CD14-positive monocyte (primary cell): ENCODE results near the gene FAF1. TPM values are rescaled to one million over a fixed set of nuclear protein-coding genes. Genes with fewer than 3 reads are reported as not detected.

Source experiments
- DNase-seq, 3 donors: peaks; one replicate each; pipeline ENCODE4 v3.0.0-alpha.2; 2011 to 2022
- H2AFZ ChIP-seq: 2 replicates; pipeline ENCODE4 v1.6.0; 2012; ENCODE audit warnings: mild to moderate bottlenecking, low read depth, low read length, inconsistent platforms; ENCODE audit not compliant: insufficient read depth, poor library complexity, severe bottlenecking
- H3K27ac ChIP-seq, 2 donors: 1 replicate in 1 of 2; 2 replicates in 1 of 2; pipeline ENCODE4 v1.5.1; 2012 to 2013; ENCODE audit warnings: low read length in 2 of 2, control low read depth in 1 of 2, inconsistent platforms in 1 of 2, low read depth in 1 of 2, mild to moderate bottlenecking in 1 of 2
- H3K27me3 ChIP-seq, 2 donors: one replicate each; pipeline versions ENCODE4 v1.6.0 to v1.6.1; 2011 to 2013; ENCODE audit warnings: low read length in 2 of 2; ENCODE audit not compliant: control insufficient read depth in 2 of 2, insufficient read depth in 2 of 2
- H3K36me3 ChIP-seq, 2 donors: replicated peaks in 1 of 2; 1 replicate in 1 of 2; 2 replicates in 1 of 2; pipeline versions ENCODE4 v1.5.1 to v1.6.1; 2012 to 2013; ENCODE audit warnings: low read length in 2 of 2, control low read depth in 1 of 2, inconsistent platforms in 1 of 2, mild to moderate bottlenecking in 1 of 2; ENCODE audit not compliant: insufficient read depth in 2 of 2, control insufficient read depth in 1 of 2
- H3K4me1 ChIP-seq, 2 donors: 1 replicate in 1 of 2; 2 replicates in 1 of 2; pipeline versions ENCODE4 v1.5.1 to v1.6.1; 2012 to 2013; ENCODE audit warnings: low read length in 2 of 2, control low read depth in 1 of 2, inconsistent platforms in 1 of 2, mild to moderate bottlenecking in 1 of 2, moderate library complexity in 1 of 2; ENCODE audit not compliant: insufficient read depth in 2 of 2, control insufficient read depth in 1 of 2
- H3K4me2 ChIP-seq: replicated peaks from 2 replicates; pipeline ENCODE3; 2012; ENCODE audit warnings: low read length, moderate library complexity, mild to moderate bottlenecking; ENCODE audit not compliant: poor library complexity, severe bottlenecking; ENCODE audit errors: extremely low read depth
- H3K4me3 ChIP-seq, 3 experiments: fragments of 200-600 bp in 1 of 3; sonication (generic) in 1 of 3; replicated peaks in 1 of 3; 1 replicate in 2 of 3; 2 replicates in 1 of 3; pipeline ENCODE4 v1.5.1; 2011 to 2013; ENCODE audit warnings: low read length in 3 of 3, mild to moderate bottlenecking in 3 of 3, control low read depth in 2 of 3, low read depth in 2 of 3, inconsistent platforms in 1 of 3, moderate library complexity in 1 of 3
- H3K79me2 ChIP-seq: 2 replicates; pipeline ENCODE4 v1.6.0; 2012; ENCODE audit warnings: mild to moderate bottlenecking, control low read depth, inconsistent platforms, low read length, moderate library complexity; ENCODE audit not compliant: insufficient read depth
- H3K9ac ChIP-seq: 2 replicates; pipeline ENCODE4 v1.6.0; 2017; ENCODE audit warnings: low read length, mild to moderate bottlenecking; ENCODE audit not compliant: insufficient read depth, poor library complexity, severe bottlenecking
- H3K9me3 ChIP-seq, 2 donors: replicated peaks in 1 of 2; 1 replicate in 1 of 2; 2 replicates in 1 of 2; pipeline versions ENCODE4 v1.5.1 to v1.6.1; 2012 to 2013; ENCODE audit warnings: low read length in 2 of 2, control low read depth in 1 of 2; ENCODE audit not compliant: control insufficient read depth in 1 of 2, insufficient read depth in 1 of 2
- H4K20me1 ChIP-seq: 2 replicates; pipeline ENCODE4 v1.6.0; 2012; ENCODE audit warnings: mild to moderate bottlenecking, low read length, control low read depth, moderate library complexity; ENCODE audit not compliant: insufficient read depth
- H3K27ac Mint-ChIP-seq, 7 donors: one replicate each; pipeline ENCODE4 v1.8.0; 2020; ENCODE audit warnings: mild to moderate bottlenecking in 7 of 7, mixed read lengths in 7 of 7, moderate library complexity in 6 of 7, inconsistent platforms in 2 of 7
- H3K27me3 Mint-ChIP-seq, 3 donors: one replicate each; pipeline ENCODE4 v1.8.0; 2021 to 2022; ENCODE audit warnings: low read depth in 3 of 3, mild to moderate bottlenecking in 3 of 3, mixed read lengths in 3 of 3, moderate library complexity in 3 of 3, inconsistent platforms in 1 of 3
- H3K36me3 Mint-ChIP-seq, 2 donors: one replicate each; pipeline ENCODE4 v1.8.0; 2020; ENCODE audit warnings: mixed read lengths in 2 of 2, inconsistent platforms in 1 of 2, mild to moderate bottlenecking in 1 of 2
- H3K4me1 Mint-ChIP-seq: one replicate; pipeline ENCODE4 v1.8.0; 2020; ENCODE audit warnings: mild to moderate bottlenecking, mixed read lengths
- H3K4me3 Mint-ChIP-seq, 2 donors: one replicate each; pipeline ENCODE4 v1.8.0; 2020; ENCODE audit warnings: mild to moderate bottlenecking in 2 of 2, mixed read lengths in 2 of 2, moderate library complexity in 1 of 2
- H3K9me3 Mint-ChIP-seq, 7 donors: one replicate each; pipeline ENCODE4 v1.8.0; 2020 to 2022; ENCODE audit warnings: mixed read lengths in 7 of 7, mild to moderate bottlenecking in 6 of 7, moderate library complexity in 6 of 7, inconsistent platforms in 2 of 7
- WGBS: methylation state at CpG from one replicate; pipeline ENCODE4 v1.1.5; 2013; ENCODE audit warnings: missing lambda C conversion rate; ENCODE audit not compliant: insufficient coverage; 5-methylcytosine and 5-hydroxymethylcytosine counted together
- intact Hi-C, 2 donors: fragments of 100-400 bp; cut with micrococcal nuclease; formaldehyde crosslinking; loops; one replicate each; pipeline versions ENCODE4 v1.15.0 to v1.15.1; 2023
- polyA plus RNA-seq, 3 donors: library from polyadenylated mRNA; depleted of rRNA in 1 of 3; unstranded in 2 of 3; stranded (reverse) in 1 of 3; fragments of 300-500 nt in 2 of 3; fragments of >200 nt in 1 of 3; fragmentation: Illumina TruSeq in 2 of 3; gene quantifications; 1 replicate in 2 of 3; 2 replicates in 1 of 3; pipeline ENCODE4 v1.2.3, GENCODE V29; 2012 to 2021
- TF ChIP-seq, protein P1 (sequence below): fragments of 200-600 bp; IDR thresholded peaks from one replicate; pipeline ENCODE4 v1.8.0; 2022; ENCODE audit warnings: antibody characterized with exemption, mild to moderate bottlenecking

The FAF1 gene
- polyA plus RNA-seq, 3 donors: 11.4 to 29.6 (median 16.9) TPM

DNA sequence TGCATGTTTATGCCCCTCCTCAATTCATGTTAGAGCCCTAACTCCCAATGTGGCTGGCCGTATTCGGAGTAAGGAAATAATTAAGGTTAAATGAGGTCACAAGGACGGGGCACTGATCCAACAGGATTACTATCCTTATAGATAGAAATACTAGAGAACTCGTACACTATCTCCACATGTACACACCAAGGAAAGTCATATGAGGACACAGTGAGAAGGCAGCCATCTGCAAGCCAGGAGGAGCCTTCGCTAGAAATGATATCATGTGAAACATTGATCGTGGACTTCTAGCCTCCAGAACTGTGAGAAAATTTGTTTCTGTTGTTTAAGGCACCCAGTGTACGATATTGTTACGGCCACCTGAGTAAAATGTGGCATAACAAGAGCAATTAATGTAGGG is 79.7 kb downstream of the FAF1 start:
- Histone ChIP-seq H3K9ac (no peak overlapping the region), H4K20me1 (peaks cover 6% of the 10 kb centered on the region), H3K4me3 (no peak overlapping the region), H3K9me3 (no peaks in the 10 kb centered on the region), H3K4me2 (no peak overlapping the region), H3K27ac (no peak overlapping the region), H3K79me2 (peaks cover 36% of the 10 kb centered on the region), H3K27me3 (no peaks in the 10 kb centered on the region), H2AFZ (no peak overlapping the region), H3K4me1 (peaks cover 0 to 4% of the 10 kb centered on the region in 2 donors), H3K36me3 (no peaks in the 10 kb centered on the region)
- Mint-ChIP-seq H3K27me3 (no peaks in the 10 kb centered on the region), H3K4me1 (peaks cover 15% of the 10 kb centered on the region), H3K9me3 (peaks cover 0 to 4% (median 0%) of the 10 kb centered on the region in 7 donors), H3K4me3 (no peak overlapping the region), H3K36me3 (peaks cover 0 to 2% of the 10 kb centered on the region in 2 donors), H3K27ac (no peak overlapping the region)
- no peak for DNase-seq
- intact Hi-C loops: no loop called here
- TF ChIP-seq, protein P1, sequence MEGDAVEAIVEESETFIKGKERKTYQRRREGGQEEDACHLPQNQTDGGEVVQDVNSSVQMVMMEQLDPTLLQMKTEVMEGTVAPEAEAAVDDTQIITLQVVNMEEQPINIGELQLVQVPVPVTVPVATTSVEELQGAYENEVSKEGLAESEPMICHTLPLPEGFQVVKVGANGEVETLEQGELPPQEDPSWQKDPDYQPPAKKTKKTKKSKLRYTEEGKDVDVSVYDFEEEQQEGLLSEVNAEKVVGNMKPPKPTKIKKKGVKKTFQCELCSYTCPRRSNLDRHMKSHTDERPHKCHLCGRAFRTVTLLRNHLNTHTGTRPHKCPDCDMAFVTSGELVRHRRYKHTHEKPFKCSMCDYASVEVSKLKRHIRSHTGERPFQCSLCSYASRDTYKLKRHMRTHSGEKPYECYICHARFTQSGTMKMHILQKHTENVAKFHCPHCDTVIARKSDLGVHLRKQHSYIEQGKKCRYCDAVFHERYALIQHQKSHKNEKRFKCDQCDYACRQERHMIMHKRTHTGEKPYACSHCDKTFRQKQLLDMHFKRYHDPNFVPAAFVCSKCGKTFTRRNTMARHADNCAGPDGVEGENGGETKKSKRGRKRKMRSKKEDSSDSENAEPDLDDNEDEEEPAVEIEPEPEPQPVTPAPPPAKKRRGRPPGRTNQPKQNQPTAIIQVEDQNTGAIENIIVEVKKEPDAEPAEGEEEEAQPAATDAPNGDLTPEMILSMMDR: no peak
- WGBS: 100% methylated on average over 1 of the region's 8 CpGs

DNA sequence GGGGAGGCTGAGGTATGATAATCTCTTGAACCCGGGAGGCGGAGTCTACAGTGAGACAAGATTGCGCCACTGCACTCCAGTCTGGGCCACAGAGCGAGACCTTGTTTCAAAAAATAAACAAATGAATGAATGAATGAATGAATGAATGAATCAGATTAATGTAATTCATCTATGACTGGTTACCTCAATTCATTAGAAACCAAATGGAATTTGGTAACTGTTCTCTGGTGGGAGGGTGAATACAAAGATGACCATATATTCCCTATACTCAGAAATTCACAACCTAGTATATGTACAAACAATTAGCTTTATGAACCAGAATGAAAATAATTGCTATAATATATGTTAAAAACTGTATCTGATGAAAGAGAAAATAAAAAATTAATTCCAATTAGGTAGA is 80.9 kb downstream of the FAF1 start:
- H3K4me3 Mint-ChIP-seq: no peak overlapping the region
- Histone ChIP-seq H3K79me2 (peaks cover 36% of the 10 kb centered on the region), H2AFZ (no peak overlapping the region), H3K9ac (no peak overlapping the region), H3K4me3 (no peak overlapping the region), H3K36me3 (no peaks in the 10 kb centered on the region), H3K27me3 (no peaks in the 10 kb centered on the region), H3K4me1 (peaks cover 0 to 4% of the 10 kb centered on the region in 2 donors), H3K27ac (no peak overlapping the region), H3K4me2 (no peak overlapping the region), H4K20me1 (peaks cover 6% of the 10 kb centered on the region), H3K9me3 (no peaks in the 10 kb centered on the region)
- no peaks in the 10 kb centered on the region for H3K27me3 Mint-ChIP-seq
- peaks cover 0 to 4% (median 0%) of the 10 kb centered on the region in 7 donors for H3K9me3 Mint-ChIP-seq
- intact Hi-C loops: no loop called here
- 100% methylated on average over 3 of the region's 4 CpGs for WGBS
- TF ChIP-seq, protein P1: no peak
- H3K4me1 Mint-ChIP-seq: peaks cover 15% of the 10 kb centered on the region
- peaks cover 0 to 2% of the 10 kb centered on the region in 2 donors for H3K36me3 Mint-ChIP-seq
- no peak for DNase-seq
- no peak overlapping the region for H3K27ac Mint-ChIP-seq
